ENCODE results near the gene GLI2.

The GLI2 gene

DNA sequence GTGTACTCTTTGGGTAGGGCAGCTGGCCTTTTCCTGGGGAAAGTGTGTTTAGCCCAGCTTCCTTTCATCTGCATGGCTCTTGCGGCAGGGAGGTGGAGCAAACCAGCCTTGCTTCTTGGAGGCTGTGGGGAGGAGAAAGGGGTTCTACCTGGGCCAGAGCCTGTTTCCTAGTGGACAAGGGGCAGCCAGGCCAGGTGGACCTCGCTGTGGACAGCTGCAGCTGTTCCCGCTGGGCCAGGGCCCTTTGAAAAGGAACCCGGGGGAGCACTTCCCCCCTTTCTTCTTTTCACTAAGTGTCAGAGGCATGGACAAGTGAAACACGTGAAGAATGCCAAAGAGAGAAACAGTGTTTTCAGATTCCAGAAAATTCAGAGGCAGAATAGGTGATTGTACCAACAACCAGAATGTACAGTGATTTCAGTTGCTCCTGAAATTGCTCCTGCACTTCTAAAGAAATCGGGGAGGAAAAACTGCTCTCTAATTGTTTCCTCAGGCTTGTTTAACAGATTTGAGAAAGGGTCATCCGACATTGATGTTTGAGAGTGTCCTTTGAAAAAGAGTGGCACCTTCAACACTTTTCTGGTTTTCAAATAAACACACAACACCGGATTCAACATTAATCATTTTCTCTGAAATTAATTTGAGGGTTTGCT is 3.9 kb downstream of the GLI2 start:
- DNase-seq = no peak

DNA sequence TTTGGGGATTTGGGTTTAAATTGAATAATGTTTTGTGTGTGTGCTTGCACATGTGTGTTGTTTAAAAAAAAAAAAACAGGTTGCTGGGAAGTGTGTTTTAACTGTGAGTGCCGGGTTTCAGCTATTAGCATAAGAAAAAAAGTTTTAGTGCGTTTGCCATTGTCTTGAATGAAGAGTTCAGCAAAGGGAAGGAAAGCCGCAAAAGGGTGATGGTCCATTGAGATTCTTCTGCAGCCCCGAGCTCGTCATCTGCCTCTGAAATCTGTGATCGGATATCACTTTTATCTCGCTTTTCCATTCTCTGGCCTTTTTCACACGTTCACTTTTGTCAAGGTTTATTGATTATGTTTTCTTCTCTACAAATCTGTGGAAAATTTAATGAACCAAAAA is 4.7 kb downstream of the GLI2 start:
- no peak for DNase-seq

DNA sequence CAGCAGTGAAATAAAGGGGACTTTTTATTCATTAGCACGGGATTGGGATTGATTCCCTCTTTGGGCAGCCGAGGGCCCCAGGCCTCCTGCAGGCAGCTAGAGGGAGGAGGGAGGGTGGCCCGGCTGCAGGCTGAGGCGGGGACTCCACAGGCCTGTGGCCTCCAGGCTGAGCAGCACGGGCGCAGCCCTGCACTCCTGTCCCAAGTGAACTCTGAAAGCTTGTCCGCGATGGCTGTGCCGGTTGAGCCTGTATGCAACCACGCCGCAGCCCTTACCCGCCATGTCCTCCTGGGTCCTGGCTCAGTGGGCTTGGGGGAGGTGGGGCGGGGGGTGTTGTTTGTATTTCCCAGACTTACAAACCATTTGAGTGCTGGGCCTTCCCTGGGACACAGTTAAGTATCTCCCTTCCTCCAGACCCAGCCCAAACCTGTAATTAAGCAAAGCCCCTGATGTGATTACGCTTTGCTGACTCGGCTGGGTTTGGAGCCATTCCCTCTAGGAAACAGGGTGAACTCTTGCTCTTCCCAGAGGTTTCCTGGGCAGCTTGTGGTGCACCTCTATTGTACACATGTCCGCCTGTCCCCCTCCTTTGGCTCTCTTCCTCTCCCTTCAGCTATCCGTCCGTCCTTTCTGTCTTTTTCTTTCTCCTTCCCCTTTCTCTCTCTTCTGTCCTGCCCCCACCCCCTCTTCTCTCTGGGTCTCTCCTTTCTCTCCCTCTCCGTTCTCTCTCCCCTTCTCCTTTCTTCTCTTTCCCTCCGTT is 5.3 kb downstream of the GLI2 start:
- no peak for DNase-seq

GRCh38 chr2:120741571-120742561 is 6.2 kb downstream of the GLI2 start:
- no peak for DNase-seq

GRCh38 chr2:120743657-120744056 is 8.0 kb downstream of the GLI2 start:
- DNase-seq = no peak

DNA sequence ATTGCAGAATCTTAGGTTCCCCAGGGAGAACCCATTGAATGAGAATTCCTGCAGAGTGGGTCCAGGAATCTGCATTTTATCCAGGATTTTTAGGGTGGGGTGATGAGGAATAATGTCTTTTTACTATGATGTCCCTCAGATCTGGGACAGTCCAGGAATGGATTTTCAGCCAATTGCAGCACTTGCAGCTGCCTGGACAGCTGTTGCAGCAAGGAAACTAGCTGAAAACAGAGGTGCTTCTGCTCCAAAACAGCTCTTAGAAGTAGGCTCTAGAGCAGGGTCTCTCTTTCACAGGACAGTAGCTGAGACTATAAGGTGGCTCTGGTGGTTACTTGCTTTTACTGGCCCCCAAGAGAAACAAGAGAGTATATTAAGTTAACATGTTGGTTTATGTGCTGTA is 9.1 kb downstream of the GLI2 start:
- no peak for DNase-seq

- DNase-seq = no peak
These were observed 9.9 kb downstream of the GLI2 start for GRCh38 chr2:120745420-120746111.

GRCh38 chr2:120746144-120746543 is 10.5 kb downstream of the GLI2 start:
- no peak for DNase-seq

DNA sequence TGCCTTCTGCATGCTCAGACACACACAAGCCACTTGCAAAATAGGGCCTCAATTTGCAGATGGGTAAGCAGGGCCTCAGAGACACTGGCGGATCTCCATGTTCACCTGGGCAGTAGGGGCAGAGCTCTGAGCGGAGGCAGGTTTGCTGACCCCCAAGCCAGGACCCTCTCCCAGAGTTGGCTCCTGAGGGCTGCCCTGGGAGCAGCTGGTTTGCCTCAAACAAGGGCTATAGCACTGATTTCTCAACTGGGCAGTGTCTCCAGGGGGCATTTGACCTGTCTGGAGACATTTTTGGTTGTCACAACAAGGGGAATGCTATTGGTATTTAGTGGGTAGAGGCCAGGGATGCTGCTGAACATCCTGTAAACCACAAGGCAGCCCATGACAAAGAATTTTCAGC is 11.6 kb downstream of the GLI2 start:
- DNase-seq = no peak

GRCh38 chr2:120747706-120748105 is 12.0 kb downstream of the GLI2 start:
- DNase-seq = no peak

- DNase-seq = no peak
These were observed 12.6 kb downstream of the GLI2 start for GRCh38 chr2:120748310-120748709.

DNA sequence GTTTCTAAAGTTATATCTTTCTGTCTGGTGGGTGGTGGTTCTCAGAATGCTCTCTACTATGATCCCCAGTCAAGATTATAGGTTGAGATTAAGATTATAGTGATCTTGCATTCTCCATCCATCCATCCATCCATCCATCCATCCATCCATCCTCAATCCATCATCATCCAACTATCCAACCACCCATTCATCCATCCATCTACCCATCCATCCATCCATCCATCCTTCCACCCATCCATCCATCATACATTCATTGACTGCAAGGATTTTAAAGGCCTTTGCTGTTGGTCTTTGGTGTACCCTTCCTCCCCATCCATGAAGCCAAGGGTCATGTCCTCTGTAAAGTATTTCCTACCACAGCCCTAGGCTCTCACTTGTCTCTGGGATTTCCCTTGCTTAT is 13.1 kb downstream of the GLI2 start:
- DNase-seq = no peak

DNA sequence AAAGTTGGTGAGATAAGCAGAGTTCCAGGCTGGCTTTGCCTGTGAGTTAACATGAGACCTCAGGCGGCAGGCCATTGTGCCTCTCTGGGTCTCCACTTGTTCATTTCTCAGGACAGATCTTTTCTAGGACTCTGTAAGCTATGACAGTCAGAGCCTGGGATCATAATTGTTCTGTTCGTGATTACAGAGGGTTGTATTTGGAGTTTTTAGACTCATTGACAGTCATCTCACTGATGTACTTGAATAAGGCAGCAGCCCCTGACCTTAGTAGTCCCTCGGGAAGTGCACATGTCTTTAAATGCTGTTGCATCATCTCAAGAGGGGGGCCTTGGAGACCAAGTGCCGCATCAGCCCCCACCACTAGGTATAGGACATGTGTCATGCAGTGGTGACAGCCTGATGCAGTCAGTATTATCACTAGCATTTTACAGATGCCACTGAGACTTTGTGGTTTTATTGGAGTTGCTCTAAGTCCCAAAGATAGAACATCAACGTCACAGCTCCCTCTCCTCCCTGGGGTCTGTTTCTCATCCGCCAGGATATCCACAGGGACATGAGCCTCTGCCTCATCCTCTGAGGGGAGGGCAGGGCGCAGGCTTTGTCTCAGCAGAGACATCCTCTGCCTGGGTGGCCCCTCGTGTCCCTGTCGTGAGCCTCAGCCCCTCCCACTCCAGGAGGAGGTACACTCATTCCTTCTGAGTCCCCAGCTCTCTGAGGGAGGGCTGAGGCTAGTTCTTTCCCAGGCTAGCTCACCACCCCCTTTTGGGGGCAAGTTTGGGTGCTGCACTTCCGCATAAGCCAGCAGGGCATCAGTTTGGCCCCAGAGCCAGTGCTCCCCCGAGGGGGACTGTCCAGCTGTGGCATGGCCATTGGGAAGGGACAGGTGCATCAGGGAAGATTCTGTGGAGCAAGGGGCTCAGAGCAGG is 14.1 kb downstream of the GLI2 start:
- no peak for DNase-seq

DNA sequence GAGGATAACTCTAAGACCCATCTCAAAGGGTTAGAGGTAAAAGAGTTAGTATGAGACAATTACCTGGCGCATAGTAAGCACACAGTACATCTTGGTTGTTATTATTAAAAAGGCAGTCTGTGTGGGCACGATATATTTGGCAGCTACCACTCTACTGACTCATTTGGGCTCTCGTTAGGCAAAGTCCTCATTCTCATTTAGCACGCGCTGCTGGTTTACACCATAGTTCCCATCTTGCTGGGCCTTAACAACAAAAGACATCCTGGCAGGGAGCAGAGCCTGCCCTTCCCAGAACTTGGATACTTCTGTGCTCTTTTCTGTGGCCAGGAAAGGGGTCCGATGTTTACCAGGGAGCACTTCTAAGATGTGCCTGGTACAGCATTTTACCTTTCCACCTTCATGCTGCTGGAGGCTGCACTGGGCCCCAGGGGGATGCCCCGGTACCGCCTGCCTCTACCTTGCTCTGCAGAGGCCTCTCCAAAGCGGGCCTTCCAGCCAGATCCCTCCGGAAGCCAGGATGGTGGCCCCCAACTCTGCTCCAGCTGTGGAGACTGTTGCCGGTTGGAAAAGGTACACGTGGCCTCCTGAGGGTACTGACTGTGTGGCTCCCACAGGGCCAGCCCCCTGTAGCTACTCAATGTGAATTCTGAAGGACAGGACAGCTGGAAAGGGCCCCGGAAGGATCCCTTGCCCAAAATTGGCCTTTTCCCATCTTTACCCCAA is 15.0 kb downstream of the GLI2 start:
- DNase-seq = no peak

- no peak for DNase-seq
These were observed 15.9 kb downstream of the GLI2 start for GRCh38 chr2:120751553-120751952.

GRCh38 chr2:120754067-120754960 is 18.6 kb downstream of the GLI2 start:
- no peak for DNase-seq

DNA sequence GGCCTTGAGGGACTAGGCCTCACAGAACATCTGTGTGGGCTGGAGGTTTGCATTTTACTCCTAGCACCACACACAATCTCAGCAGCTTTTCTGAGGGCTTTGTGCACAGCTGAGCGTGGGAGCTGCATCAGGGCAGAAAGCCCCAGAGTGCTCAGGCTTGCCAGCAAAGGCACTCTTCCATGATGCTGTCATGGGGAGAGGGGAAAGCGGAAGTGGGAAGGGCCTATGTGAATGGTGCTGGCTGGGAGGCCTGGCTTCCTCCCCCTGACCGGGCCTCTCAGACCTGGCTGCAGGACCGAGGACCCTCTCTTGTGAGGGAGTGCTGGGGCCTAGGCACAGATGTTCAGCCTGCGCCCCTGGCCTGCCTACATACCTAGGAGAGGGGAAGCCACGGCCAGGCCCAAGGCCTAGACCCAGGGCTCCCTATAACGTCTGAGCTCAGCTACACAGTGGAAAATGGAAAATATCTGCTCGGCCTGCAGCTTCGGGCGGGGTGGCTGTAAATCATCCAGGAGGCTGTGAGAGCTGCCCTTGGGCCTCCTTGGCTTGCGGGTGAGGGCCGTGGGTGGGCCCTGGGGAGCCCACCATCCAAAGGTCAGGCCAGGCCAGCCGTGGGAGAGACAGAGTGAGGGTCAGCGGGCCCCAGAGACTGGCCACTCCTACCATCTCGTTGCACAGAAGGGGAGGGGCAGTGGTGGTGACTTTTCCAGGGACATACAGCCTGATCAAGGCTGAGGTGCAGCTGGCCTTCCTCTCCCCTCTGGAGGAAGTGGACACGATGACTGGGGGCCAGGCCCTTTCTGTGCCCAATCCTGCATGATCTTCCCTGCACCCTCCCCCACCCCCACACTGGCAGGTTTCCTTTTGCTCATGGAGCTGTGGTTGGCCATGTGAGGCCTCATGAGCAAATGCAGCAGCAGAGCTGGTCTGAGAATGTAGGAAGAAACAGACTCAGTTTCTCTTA is 22.8 kb downstream of the GLI2 start:
- DNase-seq = no peak

- DNase-seq = no peak
These were observed 24.1 kb downstream of the GLI2 start for GRCh38 chr2:120759543-120760331.

Measured in stimulated activated CD4-positive, alpha-beta T cell treated with anti-CD3 and anti-CD28 coated beads, Interleukin-4, amount 100 ng/mL, for 4 hours (primary cell).